Brain microvascular endothelial cell (primary cell): Measurements from ENCODE around the gene SOX18.

Experiments
- DNase-seq: peaks from one replicate; pipeline ENCODE4 v3.0.0-alpha.2; 2020
- H3K27ac ChIP-seq: fragments of 250-450 bp; sonication (Bioruptor Pico); 2 replicates; pipeline ENCODE4 v1.5.1; 2020; ENCODE audit warnings: mild to moderate bottlenecking, moderate library complexity
- H3K27me3 ChIP-seq: fragments of 250-450 bp; sonication (Bioruptor Pico); replicated peaks from 2 replicates; pipeline ENCODE4 v1.5.1; 2020; ENCODE audit warnings: mild to moderate bottlenecking
- H3K36me3 ChIP-seq: fragments of 250-450 bp; sonication (Bioruptor Pico); replicated peaks from 2 replicates; pipeline ENCODE4 v1.5.1; 2020; ENCODE audit warnings: mild to moderate bottlenecking
- H3K4me3 ChIP-seq: 2 replicates; pipeline ENCODE4 v1.5.1; 2011; ENCODE audit warnings: low read depth, mild to moderate bottlenecking, control low read depth, low read length, moderate library complexity
- CTCF ChIP-seq: IDR thresholded peaks from 2 replicates; pipeline ENCODE4 v1.5.1; 2011; ENCODE audit warnings: low read depth, mild to moderate bottlenecking, moderate library complexity, low read length, control low read depth, inconsistent platforms; ENCODE audit errors: missing control alignments
- in situ Hi-C: cut with HindIII; loops from 2 replicates; pipeline ENCODE4 v1.10.0; 2017; ENCODE audit warnings: low sequenced_read_pairs, low pct_ligation_motif_present

SOX18 gene

GRCh38 chr20:64069614-64070243 lies 20.3 kb upstream of the SOX18 start:
- in situ Hi-C loops: no loop called here

GRCh38 chr20:64069209-64069613 lies 19.8 kb upstream of the SOX18 start:
- no peak for DNase-seq
- no peak overlapping the region for H3K4me3 ChIP-seq
- TF ChIP-seq CTCF: no peak
- H3K27me3 ChIP-seq: no peaks in the 10 kb centered on the region
- H3K27ac ChIP-seq: no peak overlapping the region
- no peaks in the 10 kb centered on the region for H3K36me3 ChIP-seq
- in situ Hi-C loops: no loop called here

More at GRCh38 chr20:64069614-64070243, 20.3 kb upstream of the SOX18 start:
- TF ChIP-seq CTCF: peak; percentile 91
- Histone ChIP-seq H3K27me3 (no peaks in the 10 kb centered on the region), H3K36me3 (no peaks in the 10 kb centered on the region), H3K27ac (no peak overlapping the region), H3K4me3 (no peak overlapping the region)
- DNase-seq: no peak

GRCh38 chr20:64068386-64069208 lies 19.2 kb upstream of the SOX18 start:
- no peak overlapping the region for H3K4me3 ChIP-seq
- no peak for DNase-seq
- no peaks in the 10 kb centered on the region for H3K27me3 ChIP-seq
- in situ Hi-C loops: no loop called here
- H3K27ac ChIP-seq: no peak overlapping the region
- no peaks in the 10 kb centered on the region for H3K36me3 ChIP-seq
- no peak for TF ChIP-seq CTCF

GRCh38 chr20:64067733-64068307 lies 18.4 kb upstream of the SOX18 start:
- H3K27me3 ChIP-seq: no peaks in the 10 kb centered on the region
- in situ Hi-C loops: no loop called here
- H3K4me3 ChIP-seq: no peak overlapping the region
- no peak for DNase-seq
- H3K27ac ChIP-seq: no peak overlapping the region
- no peaks in the 10 kb centered on the region for H3K36me3 ChIP-seq
- TF ChIP-seq CTCF: no peak

GRCh38 chr20:64067005-64067632 lies 17.7 kb upstream of the SOX18 start:
- in situ Hi-C loops: no loop called here
- Histone ChIP-seq H3K4me3 (no peak overlapping the region), H3K27me3 (no peaks in the 10 kb centered on the region), H3K27ac (no peak overlapping the region), H3K36me3 (no peaks in the 10 kb centered on the region)
- no peak for DNase-seq
- TF ChIP-seq CTCF: no peak
